Smooth muscle cell (in vitro differentiated cells): Measurements from ENCODE around the gene JARID2. TPM values are rescaled to one million over a fixed set of nuclear protein-coding genes. Genes with fewer than 3 reads are reported as not detected.

Experiments
- DNase-seq: peaks from one replicate; lab custom pipeline; 2025; ENCODE audit not compliant: unreplicated experiment; lab: John Stamatoyannopoulos, UW
- H2AFZ ChIP-seq: fragments of 200-600 bp; sonication (generic); 2 replicates; pipeline ENCODE4 v1.6.0; 2016; ENCODE audit warnings: antibody characterized with exemption, low read depth, mild to moderate bottlenecking
- H3F3A ChIP-seq: fragments of 200-600 bp; sonication (generic); 2 replicates; pipeline ENCODE4 v1.6.0; 2017; ENCODE audit warnings: antibody characterized with exemption, low read depth
- H3K27ac ChIP-seq: fragments of 200-600 bp; sonication (generic); 2 replicates; pipeline ENCODE4 v1.5.1; 2016; ENCODE audit warnings: low read depth, mild to moderate bottlenecking
- H3K27me3 ChIP-seq: fragments of 200-600 bp; sonication (generic); 2 replicates; pipeline ENCODE4 v1.6.1; 2016; ENCODE audit warnings: low read depth, mild to moderate bottlenecking
- H3K36me3 ChIP-seq: fragments of 200-600 bp; sonication (generic); 2 replicates; pipeline ENCODE4 v1.5.1; 2016; ENCODE audit warnings: low read depth
- H3K4me1 ChIP-seq: fragments of 200-600 bp; sonication (generic); 2 replicates; pipeline ENCODE4 v1.5.1; 2016; ENCODE audit warnings: low read depth
- H3K4me2 ChIP-seq: fragments of 200-600 bp; sonication (generic); 2 replicates; pipeline ENCODE4 v1.6.0; 2016; ENCODE audit warnings: mild to moderate bottlenecking
- H3K4me3 ChIP-seq: fragments of 200-600 bp; sonication (generic); 2 replicates; pipeline ENCODE4 v1.5.1; 2016; ENCODE audit warnings: mild to moderate bottlenecking
- H3K79me2 ChIP-seq: fragments of 200-600 bp; sonication (generic); 2 replicates; pipeline ENCODE4 v1.6.0; 2016; ENCODE audit warnings: low read depth, mild to moderate bottlenecking
- H3K9ac ChIP-seq: fragments of 200-600 bp; sonication (generic); 2 replicates; pipeline ENCODE4 v1.6.0; 2016; ENCODE audit warnings: low read depth
- H3K9me3 ChIP-seq: fragments of 200-600 bp; sonication (generic); replicated peaks from 2 replicates; pipeline ENCODE4 v1.5.1; 2016; ENCODE audit warnings: low read depth
- H4K20me1 ChIP-seq: fragments of 200-600 bp; sonication (generic); 2 replicates; pipeline ENCODE4 v1.6.0; 2016; ENCODE audit warnings: low read depth
- CTCF ChIP-seq: fragments of 200-600 bp; sonication (generic); IDR thresholded peaks from 2 replicates; pipeline ENCODE4 v1.5.1; 2017; ENCODE audit warnings: borderline replicate concordance, mild to moderate bottlenecking, antibody characterized with exemption; ENCODE audit not compliant: insufficient read depth, poor library complexity, severe bottlenecking
- WGBS: methylation state at CpG from one replicate; pipeline ENCODE4 v1.1.7; 2016; ENCODE audit warnings: low lambda C conversion rate; 5-methylcytosine and 5-hydroxymethylcytosine counted together
- polyA plus RNA-seq: library from polyadenylated mRNA; unstranded; fragments of >200 nt; fragmentation: Nextera tagmentation; extraction: Ambion mirVana; gene quantifications from 2 replicates; pipeline ENCODE4 v1.2.1, GENCODE V29; 2016
- total RNA-seq: library from RNA; depleted of rRNA; stranded (reverse); fragments of >200 nt; gene quantifications from 2 replicates; pipeline ENCODE4 v1.2.3, GENCODE V29; 2014

JARID2 gene
- total and polyA plus RNA-seq, 2 experiments from 2014 or later = 5.2 to 10.2 TPM

- no peaks in the 10 kb centered on the region for H3K36me3 ChIP-seq
- no peaks in the 10 kb centered on the region for H4K20me1 ChIP-seq
- no peak overlapping the region for H3K27ac ChIP-seq
- H3K9ac ChIP-seq = no peak overlapping the region
- no peak for DNase-seq
- no peak overlapping the region for H3K4me2 ChIP-seq
- no peaks in the 10 kb centered on the region for H3F3A ChIP-seq
- no peaks in the 10 kb centered on the region for H3K27me3 ChIP-seq
- no peak for TF ChIP-seq CTCF
- no peak overlapping the region for H3K4me3 ChIP-seq
- H2AFZ ChIP-seq = no peak overlapping the region
- H3K4me1 ChIP-seq = no peaks in the 10 kb centered on the region
- no peaks in the 10 kb centered on the region for H3K79me2 ChIP-seq
- 98% methylated on average over 2 of the region's 2 CpGs for WGBS
- no peaks in the 10 kb centered on the region for H3K9me3 ChIP-seq
These were observed 11.7 kb upstream of the JARID2 start for GRCh38 chr6:15234068-15234758.

GRCh38 chr6:15239616-15240364 is 6.1 kb upstream of the JARID2 start:
- peaks cover 9% of the 10 kb centered on the region for H3K4me1 ChIP-seq
- no peaks in the 10 kb centered on the region for H3K27me3 ChIP-seq
- H3K9me3 ChIP-seq = no peaks in the 10 kb centered on the region
- H3F3A ChIP-seq = peaks cover 10% of the 10 kb centered on the region
- no peaks in the 10 kb centered on the region for H3K79me2 ChIP-seq
- H3K36me3 ChIP-seq = no peaks in the 10 kb centered on the region
- 35% methylated on average over 5 of the region's 5 CpGs for WGBS
- H3K27ac ChIP-seq = no peak overlapping the region
- H3K4me3 ChIP-seq = no peak overlapping the region
- H2AFZ ChIP-seq = no peak overlapping the region
- DNase-seq = no peak
- no peak for TF ChIP-seq CTCF
- no peaks in the 10 kb centered on the region for H4K20me1 ChIP-seq
- no peak overlapping the region for H3K9ac ChIP-seq
- H3K4me2 ChIP-seq = no peak overlapping the region

- Histone ChIP-seq H3K27me3 (no peaks in the 10 kb centered on the region), H3F3A (peaks cover 16% of the 10 kb centered on the region), H3K9me3 (no peaks in the 10 kb centered on the region), H3K4me3 (no peak overlapping the region), H4K20me1 (peaks cover 10% of the 10 kb centered on the region), H3K4me1 (peaks cover 9% of the 10 kb centered on the region), H2AFZ (no peak overlapping the region), H3K36me3 (no peaks in the 10 kb centered on the region), H3K79me2 (peaks cover 14% of the 10 kb centered on the region), H3K27ac (no peak overlapping the region), H3K9ac (no peak overlapping the region), H3K4me2 (no peak overlapping the region)
- DNase-seq = no peak
- TF ChIP-seq CTCF = no peak
- 80% methylated on average over 2 of the region's 2 CpGs for WGBS
These were observed 3.4 kb upstream of the JARID2 start for GRCh38 chr6:15242503-15242902.
